ENCODE measurements around the gene LRRC49. TPM values are rescaled to one million over a fixed set of nuclear protein-coding genes. Genes with fewer than 3 reads are reported as not detected.

Gene LRRC49
- total and polyA plus RNA-seq, 10 of the 15 experiments (the other 5 are each of a cell fraction or from before 2014, with no cell fraction given) = 1.4 to 3.7 (median 2.9) TPM

- ChIA-PET CTCF (no interaction called here), POLR2A (no interaction called here), RAD21 (ENCODE audit: unreplicated experiment) (no interaction called here), SMC1A (ENCODE audit: uncharacterized antibody, unreplicated experiment) (no interaction called here)
- H3K4me1 ChIP-seq (ENCODE audit: control insufficient read depth, insufficient read depth, low read length) = no peaks in the 10 kb centered on the region
- ATAC-seq (no peak), DNase-seq (ENCODE audit: low read depth, low spot score) (no peak), FAIRE-seq (no peak)
- H3K27ac ChIP-seq (ENCODE audit: control insufficient read depth, insufficient read depth) = no peak overlapping the region
- H2AFZ ChIP-seq (ENCODE audit: control insufficient read depth, low read depth, low read length) = no peak overlapping the region
- H3K36me3 ChIP-seq (ENCODE audit: control insufficient read depth in 2 of 2, insufficient read depth in 2 of 2, low read length in 1 of 2) = no peaks in the 10 kb centered on the region
- intact Hi-C loops (cut with micrococcal nuclease; ENCODE audit: unreplicated experiment) = no loop called here
- BruUV-seq (replicated peaks) = no TSS peak
- H3K9me3 ChIP-seq (replicated peaks; ENCODE audit: control insufficient read depth, insufficient read depth, low read length) = no peaks in the 10 kb centered on the region
- no peak overlapping the region for H3K9ac ChIP-seq (ENCODE audit: control insufficient read depth, insufficient read depth, low read length)
- H3K27me3 ChIP-seq (replicated peaks in 1 of 2; ENCODE audit: control insufficient read depth in 2 of 2, insufficient read depth in 2 of 2, low read length in 1 of 2) = no peaks in the 10 kb centered on the region
- H3K4me3 ChIP-seq = no peak overlapping the region
- H3K79me2 ChIP-seq (ENCODE audit: control insufficient read depth, insufficient read depth, low read length) = no peaks in the 10 kb centered on the region
- in situ Hi-C loops (cut with MboI) = loop anchor here (25.0 kb wide), 1 partner anchor 483 kb away; no protein-coding TSS in a partner anchor
- H4K20me1 ChIP-seq (ENCODE audit: control insufficient read depth, insufficient read depth) = no peaks in the 10 kb centered on the region
- WGBS (ENCODE audit: insufficient coverage, insufficient replicate concordance, low lambda C conversion rate, missing lambda C conversion rate) = 83% methylated on average over 1 of the region's 1 CpG
- TF ChIP-seq ZZZ3 (IDR thresholded peaks at IDR 0.05; ENCODE audit: control insufficient read depth, insufficient read length, low read depth) (no peak), NBN (IDR thresholded peaks at IDR 0.05) (no peak), ZNF687 (IDR thresholded peaks at IDR 0.05) (no peak), TCF7 (IDR thresholded peaks at IDR 0.05; ENCODE audit: borderline replicate concordance) (no peak), GATAD2B (conservative IDR thresholded peaks at IDR 0.05; ENCODE audit: low read depth) (no peak), RUNX3 (IDR thresholded peaks at IDR 0.05; ENCODE audit: low read length) (no peak), ETV6 (conservative IDR thresholded peaks at IDR 0.05 in 1 of 2, IDR thresholded peaks at IDR 0.05 in 1 of 2; ENCODE audit: borderline replicate concordance in 1 of 2, low read depth in 1 of 2) (no peak), ZBTB4 (CRISPR knock-in tag; IDR thresholded peaks at IDR 0.05) (no peak), E2F4 (IDR thresholded peaks at IDR 0.05; ENCODE audit: low read depth, low read length) (no peak), IRF3 (IDR thresholded peaks at IDR 0.05) (no peak), MLLT1 (IDR thresholded peaks at IDR 0.05) (no peak), FOXK2 (IDR thresholded peaks at IDR 0.05) (no peak), CBFB (IDR thresholded peaks at IDR 0.05; ENCODE audit: low read depth) (no peak), BMI1 (IDR thresholded peaks at IDR 0.05; ENCODE audit: borderline replicate concordance) (no peak)
- H3K4me2 ChIP-seq (ENCODE audit: control insufficient read depth, insufficient read depth) = no peak overlapping the region
Measured at GRCh38 chr15:70954171-70954570, 61.5 kb downstream of the LRRC49 start.

Data from GM12878 (cell line).